ENCODE measurements around the gene BLTP3A. TPM values are rescaled to one million over a fixed set of nuclear protein-coding genes. Genes with fewer than 3 reads are reported as not detected.
"Not testable (repeated sequence)": the region's sequence is repeated elsewhere in the genome, so short reads cannot be mapped to it uniquely, and the experiment has no call there.

BLTP3A gene
- polyA plus RNA-seq, 1 donor: 8.6 TPM

DNA sequence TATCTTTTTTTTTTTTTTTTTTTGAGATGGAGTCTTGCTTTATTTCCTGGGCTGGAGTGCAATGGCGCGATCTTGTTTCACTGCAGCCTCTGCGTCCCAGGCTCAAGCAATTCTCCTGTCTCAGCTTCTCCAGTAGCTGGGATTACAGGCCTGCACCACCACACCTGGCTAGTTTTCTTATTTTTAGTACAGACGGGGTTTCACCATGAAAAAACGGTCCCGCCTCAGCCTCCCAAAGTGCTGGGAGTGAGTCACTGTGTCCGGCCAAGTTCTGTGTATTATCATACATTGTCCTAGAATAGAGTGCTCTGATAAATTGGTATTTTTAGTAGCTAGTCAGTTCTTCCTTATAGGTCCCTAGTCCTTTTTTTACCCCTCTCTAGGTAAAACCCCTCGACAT, 31.8 kb upstream of the BLTP3A start:
- WGBS (ENCODE audit: insufficient coverage, low lambda C conversion rate): 100% methylated on average over 1 of the region's 8 CpGs
- no peaks in the 10 kb centered on the region for H3K27me3 ChIP-seq (ENCODE audit: control insufficient read depth, insufficient read depth, low read length)
- H3K36me3 ChIP-seq (ENCODE audit: control insufficient read depth, insufficient read depth, low read length): peaks cover 22% of the 10 kb centered on the region
- no peak for DNase-seq
- peaks cover 6% of the 10 kb centered on the region for H3K4me1 ChIP-seq (ENCODE audit: control insufficient read depth, insufficient read depth, low read length)
- no peak overlapping the region for H3K4me3 ChIP-seq (ENCODE audit: low read length)
- no peak overlapping the region for H3K27ac ChIP-seq (ENCODE audit: low read length)
- no peaks in the 10 kb centered on the region for H3K9me3 ChIP-seq (ENCODE audit: control insufficient read depth, low read depth, low read length)

DNA sequence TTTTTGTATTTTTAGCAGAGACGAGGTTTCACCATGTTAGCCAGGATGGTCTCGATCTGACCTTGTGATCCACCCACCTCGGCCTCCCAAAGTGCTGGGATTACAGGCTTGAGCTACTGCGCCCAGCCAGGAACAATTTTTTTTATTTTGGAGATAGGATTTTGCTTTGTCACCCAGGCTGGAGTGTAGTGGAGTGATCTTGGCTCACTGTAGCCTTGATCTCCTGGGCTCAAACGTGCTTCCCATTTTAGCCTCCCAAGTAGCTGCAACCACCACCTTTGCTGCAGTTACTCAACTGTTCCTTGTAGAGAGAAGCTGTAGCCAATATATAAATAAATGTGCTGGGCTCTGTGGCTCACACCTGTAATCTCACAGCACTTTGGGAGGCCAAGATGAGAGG, 30.2 kb upstream of the BLTP3A start:
- H3K27me3 ChIP-seq (ENCODE audit: control insufficient read depth, insufficient read depth, low read length); H3K4me3 ChIP-seq (ENCODE audit: low read length); H3K27ac ChIP-seq (ENCODE audit: low read length); H3K9me3 ChIP-seq (ENCODE audit: control insufficient read depth, low read depth, low read length); DNase-seq; H3K4me1 ChIP-seq (ENCODE audit: control insufficient read depth, insufficient read depth, low read length): not testable (repeated sequence)
- no CpG with 5 or more reads among the region's 5 CpGs for WGBS (ENCODE audit: insufficient coverage, low lambda C conversion rate)
- peaks cover 35% of the 10 kb centered on the region for H3K36me3 ChIP-seq (ENCODE audit: control insufficient read depth, insufficient read depth, low read length)

DNA sequence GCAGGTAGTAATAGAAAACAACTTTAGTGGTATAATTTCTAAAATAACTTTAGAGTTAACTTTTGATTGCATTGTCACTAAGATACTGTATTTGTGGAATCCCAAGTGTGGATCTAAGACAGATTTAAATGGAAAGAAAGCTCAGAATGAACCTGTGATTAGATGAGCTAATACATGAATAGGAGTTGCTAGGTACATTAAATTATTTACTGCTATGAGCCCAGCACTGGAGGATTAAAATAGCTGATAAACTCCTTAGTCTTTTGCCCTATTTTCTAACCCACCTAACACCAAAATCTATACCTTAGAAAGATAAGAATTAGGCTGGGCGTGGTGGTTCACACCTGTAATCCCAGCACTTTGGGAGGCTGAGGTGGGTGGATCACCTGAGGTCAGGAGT, 23.7 kb upstream of the BLTP3A start:
- H3K4me3 ChIP-seq (ENCODE audit: low read length): no peak overlapping the region
- H3K27ac ChIP-seq (ENCODE audit: low read length): no peak overlapping the region
- peaks cover 62% of the 10 kb centered on the region for H3K36me3 ChIP-seq (ENCODE audit: control insufficient read depth, insufficient read depth, low read length)
- no CpG with 5 or more reads among the region's 1 CpG for WGBS (ENCODE audit: insufficient coverage, low lambda C conversion rate)
- no peaks in the 10 kb centered on the region for H3K27me3 ChIP-seq (ENCODE audit: control insufficient read depth, insufficient read depth, low read length)
- no peaks in the 10 kb centered on the region for H3K4me1 ChIP-seq (ENCODE audit: control insufficient read depth, insufficient read depth, low read length)
- DNase-seq: no peak
- H3K9me3 ChIP-seq (ENCODE audit: control insufficient read depth, low read depth, low read length): no peaks in the 10 kb centered on the region

- no peaks in the 10 kb centered on the region for H3K9me3 ChIP-seq (ENCODE audit: control insufficient read depth, low read depth, low read length)
- DNase-seq: no peak
- H3K27me3 ChIP-seq (ENCODE audit: control insufficient read depth, insufficient read depth, low read length): no peaks in the 10 kb centered on the region
- H3K4me3 ChIP-seq (ENCODE audit: low read length): no peak overlapping the region
- no peak overlapping the region for H3K27ac ChIP-seq (ENCODE audit: low read length)
- no peaks in the 10 kb centered on the region for H3K4me1 ChIP-seq (ENCODE audit: control insufficient read depth, insufficient read depth, low read length)
- peaks cover 58% of the 10 kb centered on the region for H3K36me3 ChIP-seq (ENCODE audit: control insufficient read depth, insufficient read depth, low read length)
- 100% methylated on average over 1 of the region's 1 CpG for WGBS (ENCODE audit: insufficient coverage, low lambda C conversion rate)
Observed at GRCh38 chr6:34771727-34772126, 20.2 kb upstream of the BLTP3A start.

GRCh38 chr6:34772940-34773339, 18.9 kb upstream of the BLTP3A start:
- no peaks in the 10 kb centered on the region for H3K4me1 ChIP-seq (ENCODE audit: control insufficient read depth, insufficient read depth, low read length)
- H3K27ac ChIP-seq (ENCODE audit: low read length): no peak overlapping the region
- no peak for DNase-seq
- H3K9me3 ChIP-seq (ENCODE audit: control insufficient read depth, low read depth, low read length): no peaks in the 10 kb centered on the region
- no peaks in the 10 kb centered on the region for H3K27me3 ChIP-seq (ENCODE audit: control insufficient read depth, insufficient read depth, low read length)
- peaks cover 50% of the 10 kb centered on the region for H3K36me3 ChIP-seq (ENCODE audit: control insufficient read depth, insufficient read depth, low read length)
- 83% methylated on average over 1 of the region's 4 CpGs for WGBS (ENCODE audit: insufficient coverage, low lambda C conversion rate)
- H3K4me3 ChIP-seq (ENCODE audit: low read length): no peak overlapping the region

DNA sequence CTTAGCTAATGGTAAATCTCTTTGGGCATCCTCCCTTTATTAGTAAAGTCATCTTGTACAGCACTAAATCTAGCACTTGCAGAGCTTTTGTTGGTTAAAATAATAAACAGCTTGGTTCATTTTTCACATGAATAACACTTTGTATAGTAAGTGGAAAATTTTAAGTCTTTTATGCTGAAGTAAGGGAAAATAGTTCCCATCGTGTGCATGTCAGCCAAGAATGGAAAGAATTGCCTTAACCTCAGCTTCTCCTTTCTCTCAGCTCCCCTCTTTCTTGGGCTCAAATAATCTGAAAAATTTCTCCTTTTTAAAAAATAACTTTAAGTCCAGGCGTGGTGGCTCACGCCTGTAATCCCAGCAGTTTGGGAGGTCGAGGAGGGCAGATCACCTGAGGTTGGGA, 18.0 kb upstream of the BLTP3A start:
- no CpG with 5 or more reads among the region's 4 CpGs for WGBS (ENCODE audit: insufficient coverage, low lambda C conversion rate)
- H3K4me1 ChIP-seq (ENCODE audit: control insufficient read depth, insufficient read depth, low read length): no peaks in the 10 kb centered on the region
- no peaks in the 10 kb centered on the region for H3K27me3 ChIP-seq (ENCODE audit: control insufficient read depth, insufficient read depth, low read length)
- H3K9me3 ChIP-seq (ENCODE audit: control insufficient read depth, low read depth, low read length): no peaks in the 10 kb centered on the region
- H3K36me3 ChIP-seq (ENCODE audit: control insufficient read depth, insufficient read depth, low read length): peaks cover 41% of the 10 kb centered on the region
- DNase-seq: no peak
- no peak overlapping the region for H3K4me3 ChIP-seq (ENCODE audit: low read length)
- H3K27ac ChIP-seq (ENCODE audit: low read length): no peak overlapping the region

- H3K27ac ChIP-seq (ENCODE audit: low read length): no peak overlapping the region
- H3K27me3 ChIP-seq (ENCODE audit: control insufficient read depth, insufficient read depth, low read length): no peaks in the 10 kb centered on the region
- H3K4me1 ChIP-seq (ENCODE audit: control insufficient read depth, insufficient read depth, low read length): no peaks in the 10 kb centered on the region
- no CpG with 5 or more reads among the region's 2 CpGs for WGBS (ENCODE audit: insufficient coverage, low lambda C conversion rate)
- H3K9me3 ChIP-seq (ENCODE audit: control insufficient read depth, low read depth, low read length): no peaks in the 10 kb centered on the region
- peaks cover 37% of the 10 kb centered on the region for H3K36me3 ChIP-seq (ENCODE audit: control insufficient read depth, insufficient read depth, low read length)
- no peak overlapping the region for H3K4me3 ChIP-seq (ENCODE audit: low read length)
- DNase-seq: no peak
Observed at GRCh38 chr6:34774967-34775366, 16.9 kb upstream of the BLTP3A start.

DNA sequence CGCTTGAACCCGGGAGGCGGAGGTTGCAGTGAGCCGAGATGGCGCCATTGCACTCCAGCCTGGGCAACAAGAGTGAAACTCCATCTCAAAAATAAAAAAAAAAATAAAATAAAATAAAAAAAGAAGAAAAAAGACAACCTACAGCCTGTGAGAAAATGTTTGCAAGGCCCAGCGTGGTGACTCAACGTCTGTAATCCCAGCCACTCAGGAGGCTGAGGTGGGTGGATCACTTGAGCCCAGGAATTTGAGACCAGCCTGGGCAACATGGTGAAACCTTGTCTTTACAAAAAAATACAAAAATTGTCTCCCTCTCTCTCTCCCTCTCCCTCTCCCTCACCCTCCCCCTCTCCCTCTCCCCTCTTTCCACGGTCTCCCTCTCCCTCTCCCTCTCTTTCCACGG, 6.5 kb upstream of the BLTP3A start:
- H3K9me3 ChIP-seq (ENCODE audit: control insufficient read depth, low read depth, low read length); H3K4me1 ChIP-seq (ENCODE audit: control insufficient read depth, insufficient read depth, low read length); H3K36me3 ChIP-seq (ENCODE audit: control insufficient read depth, insufficient read depth, low read length); DNase-seq; H3K4me3 ChIP-seq (ENCODE audit: low read length); H3K27ac ChIP-seq (ENCODE audit: low read length); H3K27me3 ChIP-seq (ENCODE audit: control insufficient read depth, insufficient read depth, low read length): not testable (repeated sequence)
- WGBS (ENCODE audit: insufficient coverage, low lambda C conversion rate): 83% methylated on average over 2 of the region's 9 CpGs

- H3K27ac ChIP-seq (ENCODE audit: low read length); DNase-seq; H3K27me3 ChIP-seq (ENCODE audit: control insufficient read depth, insufficient read depth, low read length); H3K4me3 ChIP-seq (ENCODE audit: low read length); H3K9me3 ChIP-seq (ENCODE audit: control insufficient read depth, low read depth, low read length); H3K4me1 ChIP-seq (ENCODE audit: control insufficient read depth, insufficient read depth, low read length); H3K36me3 ChIP-seq (ENCODE audit: control insufficient read depth, insufficient read depth, low read length): not testable (repeated sequence)
- no CpG with 5 or more reads among the region's 2 CpGs for WGBS (ENCODE audit: insufficient coverage, low lambda C conversion rate)
Observed at GRCh38 chr6:34787152-34787551, 4.7 kb upstream of the BLTP3A start.

DNA sequence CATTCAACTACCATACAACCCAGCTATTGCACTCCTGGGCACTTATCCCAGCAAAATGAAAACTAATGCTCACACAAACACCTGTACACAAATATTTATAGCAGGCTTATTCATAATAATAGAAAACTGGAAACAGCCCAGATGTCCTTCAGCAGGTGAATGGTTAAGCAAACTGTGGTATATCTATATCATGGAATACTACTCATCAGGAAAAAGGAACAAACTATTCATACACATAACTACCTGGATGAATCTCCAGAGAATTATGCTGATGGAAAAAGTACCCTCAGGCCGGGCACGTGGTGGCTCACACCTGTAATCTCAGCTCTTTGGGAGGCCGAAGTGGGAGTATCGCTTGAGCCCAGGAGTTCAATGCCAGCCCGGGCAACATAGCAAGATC, 3.8 kb upstream of the BLTP3A start:
- no CpG with 5 or more reads among the region's 5 CpGs for WGBS (ENCODE audit: insufficient coverage, low lambda C conversion rate)
- Histone ChIP-seq H3K27ac (ENCODE audit: low read length) (no peak overlapping the region), H3K4me1 (ENCODE audit: control insufficient read depth, insufficient read depth, low read length) (peaks cover 9% of the 10 kb centered on the region), H3K4me3 (ENCODE audit: low read length) (no peak overlapping the region), H3K36me3 (ENCODE audit: control insufficient read depth, insufficient read depth, low read length) (no peaks in the 10 kb centered on the region), H3K9me3 (ENCODE audit: control insufficient read depth, low read depth, low read length) (no peaks in the 10 kb centered on the region), H3K27me3 (ENCODE audit: control insufficient read depth, insufficient read depth, low read length) (no peaks in the 10 kb centered on the region)
- no peak for DNase-seq

DNA sequence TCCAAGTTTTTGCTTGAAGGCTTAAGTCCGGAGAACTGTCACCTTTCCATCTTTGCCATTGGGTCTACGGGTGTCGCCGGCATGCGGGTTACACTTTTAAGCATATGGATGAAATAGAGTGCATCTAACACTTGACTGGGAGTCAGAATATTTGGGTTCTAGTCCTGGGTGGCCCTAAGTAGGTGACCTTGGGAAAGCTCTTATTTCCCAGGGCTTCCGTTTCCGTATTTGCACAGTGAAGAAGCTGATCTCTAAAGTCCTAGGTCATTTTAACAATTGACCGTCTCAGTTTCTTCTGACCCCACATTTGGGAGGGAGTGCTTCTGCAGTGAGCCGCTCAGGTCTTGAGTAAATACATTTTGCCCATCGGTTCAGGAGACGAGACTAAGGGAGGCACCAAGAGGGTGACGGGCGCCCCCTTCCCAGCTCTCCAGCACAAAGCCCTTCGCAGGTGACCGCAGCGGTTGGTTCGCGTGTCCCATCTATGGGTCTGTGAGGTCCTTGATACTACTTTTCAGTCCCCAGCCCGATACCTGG, 651 bp upstream of the BLTP3A start:
- peaks cover 17% of the 10 kb centered on the region for H3K4me1 ChIP-seq (ENCODE audit: control insufficient read depth, insufficient read depth, low read length)
- peak overlapping the region; percentile 97 for H3K27ac ChIP-seq (ENCODE audit: low read length)
- H3K4me3 ChIP-seq (ENCODE audit: low read length): peak overlapping the region; percentile 99
- H3K27me3 ChIP-seq (ENCODE audit: control insufficient read depth, insufficient read depth, low read length): no peaks in the 10 kb centered on the region
- DNase-seq: peak in 1 of 2 donors; percentile 29
- no peaks in the 10 kb centered on the region for H3K36me3 ChIP-seq (ENCODE audit: control insufficient read depth, insufficient read depth, low read length)
- no peaks in the 10 kb centered on the region for H3K9me3 ChIP-seq (ENCODE audit: control insufficient read depth, low read depth, low read length)
- no CpG with 5 or more reads among the region's 19 CpGs for WGBS (ENCODE audit: insufficient coverage, low lambda C conversion rate)
